ENCODE measurements around the gene NTN1.

Gene NTN1

DNA sequence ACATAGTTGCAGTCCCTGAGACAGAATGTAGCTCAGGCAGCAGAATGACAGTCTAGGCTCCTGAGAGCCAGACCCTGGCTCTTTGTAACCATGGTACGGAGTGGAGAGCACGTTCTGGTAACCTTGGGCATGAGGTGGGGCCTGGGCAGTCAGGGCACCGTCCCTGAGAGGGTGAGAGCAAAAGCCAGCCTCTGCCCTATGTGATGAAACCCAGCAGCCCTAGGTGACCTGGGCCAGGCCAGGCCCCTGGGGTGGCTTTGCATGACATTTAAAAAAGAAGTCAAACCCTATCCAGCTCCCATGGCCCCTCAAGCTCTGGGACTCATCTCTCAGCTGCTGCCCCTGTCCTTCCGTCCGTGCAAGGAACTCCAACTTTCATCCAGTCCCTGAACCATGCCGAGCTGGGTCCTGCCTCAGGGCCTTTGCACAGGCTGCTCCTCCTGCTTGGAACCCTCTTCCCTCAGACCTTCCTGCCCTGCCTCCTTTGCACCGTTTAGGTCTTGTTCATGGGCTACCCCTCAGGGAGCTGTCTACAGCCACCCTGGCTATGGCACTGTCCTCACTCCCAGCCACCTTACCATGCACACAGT is 188.6 kb downstream of the NTN1 start:
- no peak overlapping the region for H3K4me3 ChIP-seq (ENCODE audit: control insufficient read depth, low read depth, low read length)
- TF ChIP-seq, protein P1, sequence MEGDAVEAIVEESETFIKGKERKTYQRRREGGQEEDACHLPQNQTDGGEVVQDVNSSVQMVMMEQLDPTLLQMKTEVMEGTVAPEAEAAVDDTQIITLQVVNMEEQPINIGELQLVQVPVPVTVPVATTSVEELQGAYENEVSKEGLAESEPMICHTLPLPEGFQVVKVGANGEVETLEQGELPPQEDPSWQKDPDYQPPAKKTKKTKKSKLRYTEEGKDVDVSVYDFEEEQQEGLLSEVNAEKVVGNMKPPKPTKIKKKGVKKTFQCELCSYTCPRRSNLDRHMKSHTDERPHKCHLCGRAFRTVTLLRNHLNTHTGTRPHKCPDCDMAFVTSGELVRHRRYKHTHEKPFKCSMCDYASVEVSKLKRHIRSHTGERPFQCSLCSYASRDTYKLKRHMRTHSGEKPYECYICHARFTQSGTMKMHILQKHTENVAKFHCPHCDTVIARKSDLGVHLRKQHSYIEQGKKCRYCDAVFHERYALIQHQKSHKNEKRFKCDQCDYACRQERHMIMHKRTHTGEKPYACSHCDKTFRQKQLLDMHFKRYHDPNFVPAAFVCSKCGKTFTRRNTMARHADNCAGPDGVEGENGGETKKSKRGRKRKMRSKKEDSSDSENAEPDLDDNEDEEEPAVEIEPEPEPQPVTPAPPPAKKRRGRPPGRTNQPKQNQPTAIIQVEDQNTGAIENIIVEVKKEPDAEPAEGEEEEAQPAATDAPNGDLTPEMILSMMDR (IDR thresholded peaks at IDR 0.05; ENCODE audit: control insufficient read depth, insufficient read depth, low read depth, low read length, missing control alignments): no peak
- no peak for DNase-seq (ENCODE audit: low read depth)

DNA sequence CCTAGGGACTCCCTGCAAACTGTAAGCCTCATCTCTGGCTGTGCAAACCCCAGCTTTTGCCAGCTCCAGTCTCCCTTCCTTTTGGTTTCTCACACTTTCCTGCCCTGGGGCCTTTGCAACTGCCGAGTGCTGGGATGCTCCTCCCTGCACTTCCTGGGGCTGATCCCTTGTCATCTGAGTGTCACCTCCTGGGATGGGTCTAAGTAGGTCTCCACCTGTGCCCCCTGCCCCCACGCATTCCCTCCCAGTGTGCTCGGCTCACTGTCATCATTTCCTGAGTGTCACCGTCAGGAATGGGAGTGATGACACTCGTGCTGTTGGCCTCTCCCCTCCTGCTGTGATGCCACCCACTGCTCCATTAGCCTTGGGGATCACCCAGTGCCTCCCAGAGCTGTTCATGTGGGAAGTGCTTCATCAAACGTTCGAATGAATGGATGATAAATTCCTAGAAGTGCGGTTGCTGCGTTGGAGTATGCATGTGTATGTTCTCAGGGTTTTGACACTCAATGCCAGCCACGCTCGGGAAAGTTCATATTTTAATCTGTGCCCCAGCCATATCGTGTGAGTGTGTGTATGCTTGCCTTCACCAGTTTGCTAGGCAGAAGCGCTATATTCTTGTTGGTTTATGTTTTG is 189.9 kb downstream of the NTN1 start:
- TF ChIP-seq, protein P1 (IDR thresholded peaks at IDR 0.05; ENCODE audit: control insufficient read depth, insufficient read depth, low read depth, low read length, missing control alignments): no peak
- no peak overlapping the region for H3K4me3 ChIP-seq (ENCODE audit: control insufficient read depth, low read depth, low read length)
- no peak for DNase-seq (ENCODE audit: low read depth)

GRCh38 chr17:9212376-9213302 is 191.3 kb downstream of the NTN1 start:
- TF ChIP-seq, protein P1 (IDR thresholded peaks at IDR 0.05; ENCODE audit: control insufficient read depth, insufficient read depth, low read depth, low read length, missing control alignments): no peak
- no peak for DNase-seq (ENCODE audit: low read depth)
- H3K4me3 ChIP-seq (ENCODE audit: control insufficient read depth, low read depth, low read length): no peak overlapping the region

DNA sequence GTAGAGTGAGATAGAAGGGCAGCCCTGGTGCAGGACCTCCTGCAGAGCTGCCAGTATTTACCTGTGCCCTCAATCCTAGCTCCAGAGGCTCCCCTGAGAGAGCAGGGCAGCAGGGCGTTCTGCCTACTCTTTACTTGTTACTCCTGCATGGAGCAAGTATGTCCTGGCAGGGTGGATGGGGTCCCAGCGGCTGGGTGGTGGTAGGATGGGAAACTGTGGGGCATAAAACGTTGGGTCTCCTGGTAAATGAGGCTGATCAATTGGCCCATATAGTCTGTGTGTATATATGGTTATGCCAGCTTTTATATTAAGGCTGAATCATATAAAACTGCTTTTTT is 192.0 kb downstream of the NTN1 start:
- DNase-seq (ENCODE audit: low read depth): no peak
- TF ChIP-seq, protein P1 (IDR thresholded peaks at IDR 0.05; ENCODE audit: control insufficient read depth, insufficient read depth, low read depth, low read length, missing control alignments): no peak
- H3K4me3 ChIP-seq (ENCODE audit: control insufficient read depth, low read depth, low read length): no peak overlapping the region

- no peak overlapping the region for H3K4me3 ChIP-seq (ENCODE audit: control insufficient read depth, low read depth, low read length)
- TF ChIP-seq, protein P1 (IDR thresholded peaks at IDR 0.05; ENCODE audit: control insufficient read depth, insufficient read depth, low read depth, low read length, missing control alignments): no peak
- DNase-seq (ENCODE audit: low read depth): no peak
Observed at GRCh38 chr17:9215465-9215864, 194.2 kb downstream of the NTN1 start.

- TF ChIP-seq, protein P1 (IDR thresholded peaks at IDR 0.05; ENCODE audit: control insufficient read depth, insufficient read depth, low read depth, low read length, missing control alignments): no peak
- DNase-seq (ENCODE audit: low read depth): peak; percentile 50
- H3K4me3 ChIP-seq (ENCODE audit: control insufficient read depth, low read depth, low read length): no peak overlapping the region
Observed at GRCh38 chr17:9217151-9218056, 196.1 kb downstream of the NTN1 start.
